Keratinocyte (primary cell): ENCODE data around the gene SSTR5.

ENCODE experiments used
- CTCF ChIP-seq, 3 experiments: IDR thresholded peaks in 1 of 3; conservative IDR thresholded peaks in 1 of 3; optimal IDR thresholded peaks in 1 of 3; 2 replicates in 2 of 3; 3 replicates in 1 of 3; pipeline versions ENCODE3 to v1.5.1; 2011; ENCODE audit warnings: low read length in 3 of 3, mild to moderate bottlenecking in 3 of 3, moderate library complexity in 2 of 3, control low read depth in 1 of 3, inconsistent platforms in 1 of 3; ENCODE audit not compliant: insufficient read depth in 2 of 3; ENCODE audit errors: extremely low read depth in 1 of 3
- EZH2 ChIP-seq: IDR thresholded peaks from one replicate; pipeline ENCODE4 v1.6.1; 2012; ENCODE audit warnings: inconsistent platforms, mild to moderate bottlenecking, low read length, moderate library complexity

GRCh38 chr16:1034230-1035065, 38.1 kb upstream of the SSTR5 start:
- TF ChIP-seq CTCF (optimal IDR thresholded peaks at IDR 0.05 in 1 of 3, IDR thresholded peaks at IDR 0.05 in 1 of 3, conservative IDR thresholded peaks at IDR 0.05 in 1 of 3; ENCODE audit: extremely low read depth in 1 of 3, insufficient read depth in 2 of 3, low read length in 3 of 3) = no peak
- no peak for TF ChIP-seq EZH2
